CD14-positive monocyte (primary cell): Measurements from ENCODE around the gene IYD. TPM values are rescaled to one million over a fixed set of nuclear protein-coding genes. Genes with fewer than 3 reads are reported as not detected.

ENCODE experiments used
- DNase-seq, 3 donors: peaks; one replicate each; pipeline ENCODE4 v3.0.0-alpha.2; 2011 to 2022
- H2AFZ ChIP-seq: 2 replicates; pipeline ENCODE4 v1.6.0; 2012; ENCODE audit warnings: mild to moderate bottlenecking, low read depth, low read length, inconsistent platforms; ENCODE audit not compliant: insufficient read depth, poor library complexity, severe bottlenecking
- H3K27ac ChIP-seq, 2 donors: 1 replicate in 1 of 2; 2 replicates in 1 of 2; pipeline ENCODE4 v1.5.1; 2012 to 2013; ENCODE audit warnings: low read length in 2 of 2, control low read depth in 1 of 2, inconsistent platforms in 1 of 2, low read depth in 1 of 2, mild to moderate bottlenecking in 1 of 2
- H3K27me3 ChIP-seq, 2 donors: one replicate each; pipeline versions ENCODE4 v1.6.0 to v1.6.1; 2011 to 2013; ENCODE audit warnings: low read length in 2 of 2; ENCODE audit not compliant: control insufficient read depth in 2 of 2, insufficient read depth in 2 of 2
- H3K36me3 ChIP-seq, 2 donors: replicated peaks in 1 of 2; 1 replicate in 1 of 2; 2 replicates in 1 of 2; pipeline versions ENCODE4 v1.5.1 to v1.6.1; 2012 to 2013; ENCODE audit warnings: low read length in 2 of 2, control low read depth in 1 of 2, inconsistent platforms in 1 of 2, mild to moderate bottlenecking in 1 of 2; ENCODE audit not compliant: insufficient read depth in 2 of 2, control insufficient read depth in 1 of 2
- H3K4me1 ChIP-seq, 2 donors: 1 replicate in 1 of 2; 2 replicates in 1 of 2; pipeline versions ENCODE4 v1.5.1 to v1.6.1; 2012 to 2013; ENCODE audit warnings: low read length in 2 of 2, control low read depth in 1 of 2, inconsistent platforms in 1 of 2, mild to moderate bottlenecking in 1 of 2, moderate library complexity in 1 of 2; ENCODE audit not compliant: insufficient read depth in 2 of 2, control insufficient read depth in 1 of 2
- H3K4me2 ChIP-seq: replicated peaks from 2 replicates; pipeline ENCODE3; 2012; ENCODE audit warnings: low read length, moderate library complexity, mild to moderate bottlenecking; ENCODE audit not compliant: poor library complexity, severe bottlenecking; ENCODE audit errors: extremely low read depth
- H3K4me3 ChIP-seq, 3 experiments: fragments of 200-600 bp in 1 of 3; sonication (generic) in 1 of 3; replicated peaks in 1 of 3; 1 replicate in 2 of 3; 2 replicates in 1 of 3; pipeline ENCODE4 v1.5.1; 2011 to 2013; ENCODE audit warnings: low read length in 3 of 3, mild to moderate bottlenecking in 3 of 3, control low read depth in 2 of 3, low read depth in 2 of 3, inconsistent platforms in 1 of 3, moderate library complexity in 1 of 3
- H3K79me2 ChIP-seq: 2 replicates; pipeline ENCODE4 v1.6.0; 2012; ENCODE audit warnings: mild to moderate bottlenecking, control low read depth, inconsistent platforms, low read length, moderate library complexity; ENCODE audit not compliant: insufficient read depth
- H3K9ac ChIP-seq: 2 replicates; pipeline ENCODE4 v1.6.0; 2017; ENCODE audit warnings: low read length, mild to moderate bottlenecking; ENCODE audit not compliant: insufficient read depth, poor library complexity, severe bottlenecking
- H3K9me3 ChIP-seq, 2 donors: replicated peaks in 1 of 2; 1 replicate in 1 of 2; 2 replicates in 1 of 2; pipeline versions ENCODE4 v1.5.1 to v1.6.1; 2012 to 2013; ENCODE audit warnings: low read length in 2 of 2, control low read depth in 1 of 2; ENCODE audit not compliant: control insufficient read depth in 1 of 2, insufficient read depth in 1 of 2
- H4K20me1 ChIP-seq: 2 replicates; pipeline ENCODE4 v1.6.0; 2012; ENCODE audit warnings: mild to moderate bottlenecking, low read length, control low read depth, moderate library complexity; ENCODE audit not compliant: insufficient read depth
- H3K27ac Mint-ChIP-seq, 7 donors: one replicate each; pipeline ENCODE4 v1.8.0; 2020; ENCODE audit warnings: mild to moderate bottlenecking in 7 of 7, mixed read lengths in 7 of 7, moderate library complexity in 6 of 7, inconsistent platforms in 2 of 7
- H3K27me3 Mint-ChIP-seq, 3 donors: one replicate each; pipeline ENCODE4 v1.8.0; 2021 to 2022; ENCODE audit warnings: low read depth in 3 of 3, mild to moderate bottlenecking in 3 of 3, mixed read lengths in 3 of 3, moderate library complexity in 3 of 3, inconsistent platforms in 1 of 3
- H3K36me3 Mint-ChIP-seq, 2 donors: one replicate each; pipeline ENCODE4 v1.8.0; 2020; ENCODE audit warnings: mixed read lengths in 2 of 2, inconsistent platforms in 1 of 2, mild to moderate bottlenecking in 1 of 2
- H3K4me1 Mint-ChIP-seq: one replicate; pipeline ENCODE4 v1.8.0; 2020; ENCODE audit warnings: mild to moderate bottlenecking, mixed read lengths
- H3K4me3 Mint-ChIP-seq, 2 donors: one replicate each; pipeline ENCODE4 v1.8.0; 2020; ENCODE audit warnings: mild to moderate bottlenecking in 2 of 2, mixed read lengths in 2 of 2, moderate library complexity in 1 of 2
- H3K9me3 Mint-ChIP-seq, 7 donors: one replicate each; pipeline ENCODE4 v1.8.0; 2020 to 2022; ENCODE audit warnings: mixed read lengths in 7 of 7, mild to moderate bottlenecking in 6 of 7, moderate library complexity in 6 of 7, inconsistent platforms in 2 of 7
- WGBS: methylation state at CpG from one replicate; pipeline ENCODE4 v1.1.5; 2013; ENCODE audit warnings: missing lambda C conversion rate; ENCODE audit not compliant: insufficient coverage; 5-methylcytosine and 5-hydroxymethylcytosine counted together
- intact Hi-C, 2 donors: fragments of 100-400 bp; cut with micrococcal nuclease; formaldehyde crosslinking; loops; one replicate each; pipeline versions ENCODE4 v1.15.0 to v1.15.1; 2023
- polyA plus RNA-seq, 3 donors: library from polyadenylated mRNA; depleted of rRNA in 1 of 3; unstranded in 2 of 3; stranded (reverse) in 1 of 3; fragments of 300-500 nt in 2 of 3; fragments of >200 nt in 1 of 3; fragmentation: Illumina TruSeq in 2 of 3; gene quantifications; 1 replicate in 2 of 3; 2 replicates in 1 of 3; pipeline ENCODE4 v1.2.3, GENCODE V29; 2012 to 2021
- TF ChIP-seq, protein P1 (sequence below): fragments of 200-600 bp; IDR thresholded peaks from one replicate; pipeline ENCODE4 v1.8.0; 2022; ENCODE audit warnings: antibody characterized with exemption, mild to moderate bottlenecking

Gene IYD
- polyA plus RNA-seq, 3 donors, result not detected

DNA sequence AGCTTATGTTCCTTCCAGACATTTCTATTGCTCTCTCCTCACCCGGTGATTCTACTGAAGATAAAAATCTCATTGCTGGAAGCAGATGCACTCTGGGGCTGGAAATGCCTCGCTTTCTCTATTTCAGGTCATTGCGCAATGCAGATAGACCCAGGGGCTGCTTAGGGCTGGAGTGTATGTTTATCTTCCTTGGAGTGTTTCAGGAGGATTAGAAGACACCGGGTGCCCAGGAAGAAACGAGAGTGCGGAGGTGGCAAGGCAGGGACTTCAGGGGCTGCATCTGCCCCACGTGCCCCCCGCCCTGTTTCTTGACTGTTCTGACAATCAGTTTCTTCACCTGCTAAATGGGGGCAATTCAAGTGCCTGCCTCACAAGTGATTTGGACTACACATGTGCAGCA is 45.6 kb upstream of the IYD start:
- H3K27me3 Mint-ChIP-seq, result peaks cover 4 to 12% (median 7%) of the 10 kb centered on the region in 3 donors
- H3K36me3 Mint-ChIP-seq, result no peaks in the 10 kb centered on the region
- no peaks in the 10 kb centered on the region for H3K27me3 ChIP-seq
- H3K4me2 ChIP-seq, result no peak overlapping the region
- no peaks in the 10 kb centered on the region for H3K79me2 ChIP-seq
- no peak overlapping the region for H3K4me3 Mint-ChIP-seq
- H3K4me3 ChIP-seq, result no peak overlapping the region
- no peaks in the 10 kb centered on the region for H3K9me3 Mint-ChIP-seq
- WGBS, result 84% methylated on average over 7 of the region's 8 CpGs
- H4K20me1 ChIP-seq, result no peaks in the 10 kb centered on the region
- TF ChIP-seq, protein P1, sequence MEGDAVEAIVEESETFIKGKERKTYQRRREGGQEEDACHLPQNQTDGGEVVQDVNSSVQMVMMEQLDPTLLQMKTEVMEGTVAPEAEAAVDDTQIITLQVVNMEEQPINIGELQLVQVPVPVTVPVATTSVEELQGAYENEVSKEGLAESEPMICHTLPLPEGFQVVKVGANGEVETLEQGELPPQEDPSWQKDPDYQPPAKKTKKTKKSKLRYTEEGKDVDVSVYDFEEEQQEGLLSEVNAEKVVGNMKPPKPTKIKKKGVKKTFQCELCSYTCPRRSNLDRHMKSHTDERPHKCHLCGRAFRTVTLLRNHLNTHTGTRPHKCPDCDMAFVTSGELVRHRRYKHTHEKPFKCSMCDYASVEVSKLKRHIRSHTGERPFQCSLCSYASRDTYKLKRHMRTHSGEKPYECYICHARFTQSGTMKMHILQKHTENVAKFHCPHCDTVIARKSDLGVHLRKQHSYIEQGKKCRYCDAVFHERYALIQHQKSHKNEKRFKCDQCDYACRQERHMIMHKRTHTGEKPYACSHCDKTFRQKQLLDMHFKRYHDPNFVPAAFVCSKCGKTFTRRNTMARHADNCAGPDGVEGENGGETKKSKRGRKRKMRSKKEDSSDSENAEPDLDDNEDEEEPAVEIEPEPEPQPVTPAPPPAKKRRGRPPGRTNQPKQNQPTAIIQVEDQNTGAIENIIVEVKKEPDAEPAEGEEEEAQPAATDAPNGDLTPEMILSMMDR, result no peak
- H3K4me1 Mint-ChIP-seq, result no peaks in the 10 kb centered on the region
- intact Hi-C loops, result no loop called here
- H3K9ac ChIP-seq, result no peak overlapping the region
- no peak overlapping the region for H3K27ac ChIP-seq
- DNase-seq, result no peak
- H2AFZ ChIP-seq, result no peak overlapping the region
- no peaks in the 10 kb centered on the region for H3K36me3 ChIP-seq
- no peak overlapping the region for H3K27ac Mint-ChIP-seq
- H3K4me1 ChIP-seq, result no peaks in the 10 kb centered on the region
- H3K9me3 ChIP-seq, result no peaks in the 10 kb centered on the region

- peaks cover 4 to 12% (median 7%) of the 10 kb centered on the region in 3 donors for H3K27me3 Mint-ChIP-seq
- DNase-seq, result no peak
These were observed 44.8 kb upstream of the IYD start for GRCh38 chr6:150324044-150324443.

More at GRCh38 chr6:150324044-150324443, 44.8 kb upstream of the IYD start:
- TF ChIP-seq, protein P1, result no peak
- Histone ChIP-seq H3K27ac (no peak overlapping the region), H3K9ac (no peak overlapping the region), H3K4me1 (no peaks in the 10 kb centered on the region), H3K27me3 (no peaks in the 10 kb centered on the region), H2AFZ (no peak overlapping the region), H3K4me2 (no peak overlapping the region), H3K9me3 (no peaks in the 10 kb centered on the region), H3K4me3 (no peak overlapping the region), H4K20me1 (no peaks in the 10 kb centered on the region), H3K36me3 (no peaks in the 10 kb centered on the region), H3K79me2 (no peaks in the 10 kb centered on the region)
- intact Hi-C loops, result no loop called here
- H3K9me3 Mint-ChIP-seq, result no peaks in the 10 kb centered on the region
- H3K4me3 Mint-ChIP-seq, result no peak overlapping the region
- no peaks in the 10 kb centered on the region for H3K36me3 Mint-ChIP-seq
- no peaks in the 10 kb centered on the region for H3K4me1 Mint-ChIP-seq
- WGBS, result 92% methylated on average over 5 of the region's 6 CpGs
- H3K27ac Mint-ChIP-seq, result no peak overlapping the region
